ENCODE data around the gene THYN1.

DNA sequence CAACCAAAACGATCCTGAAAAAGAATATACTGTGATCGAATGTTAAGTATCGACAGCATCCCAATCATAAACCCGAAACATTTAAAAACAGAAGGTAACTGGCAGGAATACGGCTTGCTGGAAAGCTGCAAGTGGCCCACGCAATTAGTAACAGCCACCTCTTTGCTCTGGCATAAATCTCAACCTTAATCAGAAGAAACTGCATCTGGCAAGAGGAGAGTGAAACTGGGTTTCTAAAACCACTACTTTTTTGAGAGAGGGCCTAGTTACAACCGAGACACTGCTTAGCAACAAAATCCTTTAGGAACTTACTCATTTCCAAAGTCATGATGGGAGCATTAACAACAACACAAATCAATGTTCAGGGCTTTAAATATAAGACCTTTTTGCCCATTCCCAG is 37.3 kb downstream of the THYN1 start:
- TF ChIP-seq, protein P1, sequence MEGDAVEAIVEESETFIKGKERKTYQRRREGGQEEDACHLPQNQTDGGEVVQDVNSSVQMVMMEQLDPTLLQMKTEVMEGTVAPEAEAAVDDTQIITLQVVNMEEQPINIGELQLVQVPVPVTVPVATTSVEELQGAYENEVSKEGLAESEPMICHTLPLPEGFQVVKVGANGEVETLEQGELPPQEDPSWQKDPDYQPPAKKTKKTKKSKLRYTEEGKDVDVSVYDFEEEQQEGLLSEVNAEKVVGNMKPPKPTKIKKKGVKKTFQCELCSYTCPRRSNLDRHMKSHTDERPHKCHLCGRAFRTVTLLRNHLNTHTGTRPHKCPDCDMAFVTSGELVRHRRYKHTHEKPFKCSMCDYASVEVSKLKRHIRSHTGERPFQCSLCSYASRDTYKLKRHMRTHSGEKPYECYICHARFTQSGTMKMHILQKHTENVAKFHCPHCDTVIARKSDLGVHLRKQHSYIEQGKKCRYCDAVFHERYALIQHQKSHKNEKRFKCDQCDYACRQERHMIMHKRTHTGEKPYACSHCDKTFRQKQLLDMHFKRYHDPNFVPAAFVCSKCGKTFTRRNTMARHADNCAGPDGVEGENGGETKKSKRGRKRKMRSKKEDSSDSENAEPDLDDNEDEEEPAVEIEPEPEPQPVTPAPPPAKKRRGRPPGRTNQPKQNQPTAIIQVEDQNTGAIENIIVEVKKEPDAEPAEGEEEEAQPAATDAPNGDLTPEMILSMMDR (IDR thresholded peaks at IDR 0.05; ENCODE audit: low read depth, low read length), result no peak
- no peak for TF ChIP-seq EZH2phosphoT487 (IDR thresholded peaks at IDR 0.05; ENCODE audit: low read depth)
